Activated CD4-positive, alpha-beta T cell treated with anti-CD3 and anti-CD28 coated beads for 24 hours (primary cell): ENCODE measurements around the gene OTOR.

Experiments used
- DNase-seq, 2 donors: peaks; one replicate each; pipeline ENCODE4 v3.0.0-alpha.2; 2020; ENCODE audit warnings: low read depth in 2 of 2

The OTOR gene

DNA sequence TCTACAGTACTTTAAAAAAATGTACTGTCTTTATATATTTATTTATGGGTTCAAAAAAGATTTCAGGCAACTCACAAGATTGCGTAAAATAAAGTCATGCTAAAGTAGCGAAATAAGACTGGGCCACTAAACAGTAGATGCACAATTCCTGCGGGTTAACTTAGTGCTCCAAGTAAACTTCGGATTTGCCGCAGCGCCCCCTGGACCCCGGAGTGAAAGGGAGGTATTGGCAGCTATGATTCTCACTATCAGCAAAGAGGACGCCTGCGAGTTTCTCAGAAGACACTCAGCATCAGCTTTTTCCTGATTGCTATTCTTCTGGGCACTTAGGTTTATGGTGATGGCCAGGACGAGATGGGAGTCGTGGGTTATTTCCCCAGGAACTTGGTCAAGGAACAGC lies 1.4 kb downstream of the OTOR start:
- DNase-seq, result no peak

DNA sequence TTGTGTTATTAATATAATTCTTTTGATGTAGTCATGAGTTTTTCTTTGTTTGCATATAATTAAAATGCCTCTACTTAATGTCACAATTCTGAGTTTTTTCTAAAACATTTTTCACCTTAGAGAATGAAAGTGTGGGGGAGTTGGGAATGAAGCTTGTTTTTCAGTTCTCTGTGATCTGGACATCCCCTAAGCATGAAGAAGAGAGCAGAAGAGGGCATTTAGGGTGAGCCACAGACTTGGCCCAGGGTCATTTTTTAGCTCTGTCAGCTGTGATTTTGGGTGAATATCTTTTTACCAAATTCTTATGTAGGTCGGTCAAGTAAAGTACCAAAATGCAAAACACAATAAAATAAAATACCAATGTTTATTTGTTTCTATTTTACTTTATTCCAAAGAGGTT lies 3.9 kb downstream of the OTOR start:
- DNase-seq, result no peak

GRCh38 chr20:16752901-16753300 lies 4.7 kb downstream of the OTOR start:
- no peak for DNase-seq

GRCh38 chr20:16758454-16759180 lies 10.5 kb downstream of the OTOR start:
- no peak for DNase-seq

GRCh38 chr20:16759181-16759563 lies 11.0 kb downstream of the OTOR start:
- DNase-seq, result no peak

GRCh38 chr20:16760431-16761304 lies 12.5 kb downstream of the OTOR start:
- DNase-seq, result no peak

DNA sequence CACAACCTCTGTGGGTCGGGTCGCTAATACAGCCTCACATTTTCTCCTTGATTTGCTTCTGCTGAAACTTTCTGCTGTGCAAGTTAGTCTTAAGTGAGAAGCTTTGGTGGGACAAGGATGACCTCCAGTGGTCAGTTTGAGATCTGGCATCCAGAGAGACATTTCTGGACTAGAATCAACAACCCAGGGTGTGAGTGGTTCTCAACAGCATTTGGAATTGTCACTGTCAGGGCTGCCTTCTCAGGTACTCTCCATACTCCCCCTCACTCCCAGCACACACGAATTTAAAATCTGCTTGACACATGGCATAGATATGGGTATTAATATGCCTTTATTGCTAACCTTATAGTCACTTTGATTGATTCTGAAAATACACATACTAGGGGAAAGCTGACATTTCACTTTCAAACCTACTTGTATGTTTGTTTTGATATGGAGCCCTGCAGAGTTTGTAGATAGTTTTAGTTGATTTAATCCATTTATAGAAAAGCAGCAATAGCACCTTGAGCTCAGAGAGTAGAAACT lies 13.2 kb downstream of the OTOR start:
- peak in 1 of 2 donors; percentile 21 for DNase-seq

- no peak for DNase-seq
Observed at GRCh38 chr20:16764560-16764959, 16.4 kb downstream of the OTOR start.

- DNase-seq, result no peak
Observed at GRCh38 chr20:16771213-16771612, 23.1 kb downstream of the OTOR start.

GRCh38 chr20:16775961-16776360 lies 27.8 kb downstream of the OTOR start:
- no peak for DNase-seq

- DNase-seq, result no peak
Observed at GRCh38 chr20:16777126-16777525, 29.0 kb downstream of the OTOR start.

DNA sequence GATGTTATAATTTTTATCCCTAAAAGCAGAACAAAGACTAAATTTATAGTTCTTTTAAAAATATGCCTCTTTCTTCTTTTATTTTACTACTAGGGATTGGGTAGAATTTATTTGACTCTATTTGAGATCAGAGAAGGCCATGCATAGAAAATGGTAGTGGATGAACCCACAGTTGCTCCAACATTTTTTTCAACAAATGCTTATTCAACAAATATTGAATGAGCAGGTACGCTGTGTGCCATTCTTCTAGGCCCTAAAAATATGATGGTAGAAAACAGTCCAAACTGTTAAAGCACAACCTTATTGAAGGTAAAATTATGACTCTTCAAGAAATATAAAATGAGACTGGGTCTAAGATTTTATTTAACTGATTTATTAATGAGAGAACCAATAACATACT lies 30.0 kb downstream of the OTOR start:
- DNase-seq, result no peak

DNA sequence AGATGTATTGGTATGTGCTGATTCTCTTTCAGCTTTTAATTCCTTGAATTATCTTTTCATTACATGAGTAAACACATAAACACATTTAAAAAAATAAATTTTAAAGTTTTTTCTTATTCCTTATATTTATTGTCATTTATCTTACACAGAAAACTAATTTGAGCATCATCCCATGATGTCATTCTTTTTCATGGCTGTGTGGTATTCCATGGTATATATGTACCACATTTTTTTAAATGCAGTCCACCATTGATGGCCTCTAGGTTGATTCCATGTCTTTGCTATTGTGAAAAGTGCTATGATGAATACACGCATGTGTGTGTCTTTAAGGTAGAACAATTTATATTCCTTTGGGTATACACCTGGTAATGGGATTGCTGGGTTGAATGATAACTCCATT lies 33.3 kb downstream of the OTOR start:
- DNase-seq, result no peak

DNA sequence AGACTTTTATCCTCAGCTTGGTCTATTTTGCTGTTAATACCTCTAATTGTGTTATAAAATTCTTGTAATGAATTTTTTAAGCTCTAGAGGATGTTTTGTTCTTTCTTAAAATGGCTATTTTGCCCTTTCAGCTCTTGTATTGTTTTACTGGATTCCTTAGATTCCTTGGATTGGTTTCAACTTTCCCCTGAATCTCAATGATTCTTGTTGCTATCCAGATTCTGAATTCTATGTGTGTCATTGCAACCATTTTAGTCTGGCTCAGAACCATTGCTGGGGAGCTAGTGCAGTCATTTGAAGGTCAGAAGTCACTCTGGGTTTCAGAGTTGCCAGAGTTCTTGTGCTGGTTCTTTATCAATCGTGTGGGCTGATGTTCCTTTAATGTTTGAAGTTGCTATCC lies 37.1 kb downstream of the OTOR start:
- DNase-seq, result no peak
